GM18858 (cell line): ENCODE results near the gene SATB2.

Experiments used
- ATAC-seq: cut with Tn5 transposase; IDR thresholded peaks from one replicate; pipeline ENCODE4 v1.9.1; 2021; ENCODE audit not compliant: unreplicated experiment

Gene SATB2

DNA sequence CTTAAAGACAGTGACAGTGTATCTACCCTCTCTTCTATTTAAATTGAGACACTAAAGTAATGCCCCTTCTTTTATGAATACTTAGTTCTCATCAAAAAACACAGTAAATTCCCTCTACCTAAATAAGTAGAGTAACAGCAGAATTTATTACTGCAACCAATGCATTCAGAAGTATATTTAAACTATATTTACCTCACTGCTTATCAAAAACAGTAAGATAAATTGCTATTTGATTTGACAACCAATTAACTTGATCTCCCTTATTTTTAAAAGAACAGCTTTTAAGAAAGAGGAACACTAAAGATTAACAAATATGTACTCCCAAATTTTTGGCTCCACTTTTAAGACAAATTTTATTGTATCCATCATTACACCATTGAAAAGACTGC lies 4.8 kb downstream of the SATB2 start:
- ATAC-seq, result no peak

DNA sequence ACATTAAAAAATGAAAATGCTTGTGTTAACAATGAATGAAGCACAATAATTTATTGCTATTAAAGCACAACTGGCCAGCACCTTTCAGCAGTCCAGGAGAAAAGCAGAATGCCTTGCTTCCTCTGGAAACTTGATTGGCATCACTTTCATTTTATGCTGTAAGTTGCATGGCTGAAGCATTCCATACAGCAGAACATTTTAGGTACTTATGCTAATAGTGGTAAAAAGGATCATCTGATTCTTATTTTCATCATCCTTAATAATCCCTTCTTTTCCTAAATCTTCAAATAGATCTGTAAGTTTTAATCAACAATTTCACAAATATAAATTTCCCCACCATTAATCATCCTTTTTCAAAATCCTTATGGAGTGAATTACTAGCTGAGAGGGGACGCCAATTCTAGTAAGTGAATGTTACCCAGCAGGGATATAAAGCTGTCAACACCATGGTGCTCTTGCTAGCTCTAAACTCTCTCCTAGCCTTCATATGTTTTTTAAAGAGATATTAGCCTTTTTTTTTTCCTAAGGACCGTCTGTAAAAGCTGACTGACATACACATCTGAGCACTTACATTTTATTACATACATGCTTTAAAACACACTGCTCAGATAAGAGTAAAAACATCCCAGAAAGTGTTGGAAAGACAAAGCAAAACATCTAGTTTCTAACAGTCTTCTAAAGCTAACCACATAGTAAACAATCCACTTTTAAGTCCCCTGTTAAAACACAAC lies 5.3 kb downstream of the SATB2 start:
- ATAC-seq, result no peak

DNA sequence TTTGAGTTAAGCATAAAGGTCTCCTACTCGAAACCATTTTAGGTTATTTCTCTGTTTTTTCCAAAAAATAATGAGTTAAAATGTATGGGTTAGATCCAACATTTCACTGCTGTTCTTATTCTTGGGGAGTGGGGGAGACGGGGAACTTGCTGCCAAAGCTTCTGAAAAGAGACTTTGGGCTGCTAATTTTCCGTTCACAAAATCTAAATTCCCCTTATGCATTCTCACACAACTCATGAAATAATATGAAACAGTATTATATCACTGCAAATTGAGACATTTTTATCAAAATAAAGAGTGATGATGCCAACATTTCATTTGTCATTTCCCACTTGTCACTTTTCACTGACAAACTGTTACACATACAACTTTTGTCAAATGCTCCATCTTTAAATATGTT lies 7.8 kb downstream of the SATB2 start:
- ATAC-seq, result no peak

DNA sequence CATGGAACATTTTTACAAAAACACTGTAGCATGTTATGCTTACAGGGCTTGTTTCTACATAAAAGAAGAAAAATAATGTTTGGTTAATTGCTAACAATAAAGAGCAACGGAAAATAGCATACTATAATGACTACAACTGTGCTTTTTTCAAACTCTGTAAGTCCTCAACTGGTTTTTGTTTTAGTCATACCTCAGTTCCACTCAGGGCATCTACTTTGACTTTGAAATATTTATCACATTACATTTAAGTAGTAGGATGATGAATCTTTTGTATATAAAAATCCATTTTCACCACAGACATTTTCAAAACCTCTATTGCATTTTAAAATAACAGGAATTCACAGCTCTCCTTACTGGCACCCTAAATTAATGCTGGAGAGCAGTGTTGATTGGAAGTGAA lies 8.3 kb downstream of the SATB2 start:
- ATAC-seq, result no peak

DNA sequence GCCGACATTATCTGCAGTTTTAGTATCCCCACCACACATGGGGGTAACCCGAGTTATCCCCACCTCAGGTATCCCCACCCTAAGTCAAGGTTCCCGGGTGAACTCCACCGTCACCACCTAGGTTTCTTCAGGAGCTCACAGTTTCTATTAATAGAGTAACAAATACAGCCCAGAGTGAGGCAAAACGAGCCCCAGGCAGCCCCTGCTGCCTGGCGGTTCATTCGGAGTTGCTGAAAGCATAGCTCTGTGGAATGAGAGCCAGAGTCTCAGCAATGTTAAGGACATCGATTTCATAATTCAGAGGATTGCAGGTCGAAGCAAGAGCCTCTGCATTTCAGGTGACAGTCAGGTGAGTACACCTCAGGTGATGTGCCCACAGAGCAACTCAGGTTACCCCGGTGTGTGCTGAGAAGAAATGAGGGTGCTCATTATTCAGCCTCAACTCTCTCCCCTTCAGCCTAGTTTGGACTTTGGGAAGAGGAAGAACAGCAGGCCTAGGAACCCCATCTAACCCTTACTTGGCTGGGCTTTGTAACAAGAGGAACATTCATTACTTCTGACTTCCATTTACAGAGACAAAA lies 10.7 kb downstream of the SATB2 start:
- no peak for ATAC-seq

DNA sequence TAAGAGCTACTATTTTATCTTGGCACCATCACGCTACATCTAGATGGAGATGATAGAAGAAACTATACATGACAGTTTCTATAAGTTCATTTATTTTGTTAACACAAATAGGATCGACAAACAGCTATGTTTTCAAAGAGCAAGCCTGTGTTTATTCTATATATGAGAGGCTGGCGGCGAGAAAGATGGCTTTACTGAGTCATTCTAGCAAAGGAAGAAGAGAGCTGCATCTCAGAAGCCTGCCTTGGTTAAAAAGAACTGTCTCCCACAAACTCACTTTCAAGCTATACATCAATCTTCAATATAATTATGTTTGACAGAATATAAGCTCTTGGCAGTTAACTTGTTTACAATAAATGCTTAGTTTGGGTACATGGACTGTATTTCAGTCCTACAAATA lies 13.0 kb downstream of the SATB2 start:
- ATAC-seq, result no peak

DNA sequence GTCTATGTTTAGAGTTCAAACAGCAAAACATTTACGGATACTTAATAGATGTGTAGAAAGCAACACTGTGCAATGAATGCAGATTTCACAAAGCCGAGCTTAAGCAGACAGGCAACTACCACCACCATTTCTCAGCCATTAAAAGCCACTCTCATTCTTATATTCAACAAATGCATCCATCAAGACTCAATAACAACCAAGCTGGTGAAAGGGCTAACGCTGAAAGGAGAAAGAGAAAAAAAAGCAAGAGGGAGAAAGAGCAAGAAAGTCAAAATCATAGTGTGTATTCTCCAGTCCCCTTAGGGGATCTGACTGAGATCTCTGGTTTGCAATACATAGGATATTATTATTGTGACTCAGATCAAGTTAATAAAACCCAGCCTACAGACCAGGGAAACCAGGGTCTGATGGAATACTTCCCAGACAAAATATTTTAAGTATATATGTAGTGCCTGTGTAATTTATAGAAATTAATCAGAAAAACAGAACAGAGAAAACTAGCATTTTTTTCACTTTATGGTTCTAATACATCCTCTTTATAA lies 14.1 kb downstream of the SATB2 start:
- ATAC-seq, result no peak

DNA sequence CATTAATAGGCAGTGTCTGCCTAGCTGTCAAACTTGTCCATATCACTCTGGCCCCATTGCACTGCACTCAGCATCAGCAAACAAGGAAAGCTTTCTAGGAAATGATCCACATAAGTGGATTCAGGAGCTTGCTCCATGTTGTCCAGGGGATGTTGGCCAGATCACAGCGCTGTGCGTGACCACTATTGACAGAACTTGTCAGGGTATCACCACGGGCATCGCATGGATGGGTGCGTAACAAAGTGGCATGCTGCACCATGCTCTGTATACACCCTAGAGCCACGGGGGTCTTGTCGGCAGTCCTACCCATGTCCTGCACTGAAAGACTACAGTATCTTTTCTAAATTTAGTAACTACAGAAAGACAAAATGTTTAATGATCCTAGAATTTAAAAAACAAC lies 15.6 kb downstream of the SATB2 start:
- no peak for ATAC-seq

DNA sequence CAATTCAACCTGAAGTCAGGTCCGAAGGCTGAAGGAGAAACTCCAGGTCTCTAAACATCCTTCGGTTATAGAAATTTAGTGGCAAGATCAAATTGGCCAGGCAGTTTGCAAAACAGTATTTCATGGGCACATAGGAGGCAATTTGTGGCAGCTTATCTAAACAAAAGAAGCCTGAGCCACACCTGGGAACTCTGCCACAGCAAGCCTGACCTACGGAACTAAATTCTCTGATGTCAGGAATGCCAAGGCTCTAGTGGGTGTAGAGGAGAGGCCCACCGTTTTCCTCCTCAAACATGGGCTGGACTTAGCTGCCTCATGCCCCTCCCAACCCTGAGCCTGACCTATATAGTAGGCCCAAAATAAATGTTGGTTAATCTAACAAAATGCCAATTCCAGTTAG lies 16.0 kb downstream of the SATB2 start:
- ATAC-seq, result no peak

DNA sequence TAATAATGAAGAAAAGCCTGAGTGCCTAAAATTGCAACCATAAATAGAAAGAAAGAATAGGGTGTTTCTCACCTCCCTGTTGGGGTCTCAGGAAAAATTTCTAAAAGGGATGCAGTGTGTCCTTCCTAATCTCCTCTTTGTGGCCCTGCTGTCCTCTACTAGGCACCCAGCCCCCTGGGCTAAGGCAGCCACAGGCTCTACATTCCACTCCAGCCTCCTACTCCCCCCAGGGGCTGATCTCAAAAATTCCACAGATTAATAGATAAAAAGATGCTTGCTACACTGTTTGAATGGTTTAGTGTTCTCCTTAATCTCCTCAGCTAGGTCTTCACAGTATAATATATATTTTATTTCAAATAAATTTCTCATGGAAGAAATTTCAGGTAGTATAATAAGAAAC lies 17.6 kb downstream of the SATB2 start:
- no peak for ATAC-seq

DNA sequence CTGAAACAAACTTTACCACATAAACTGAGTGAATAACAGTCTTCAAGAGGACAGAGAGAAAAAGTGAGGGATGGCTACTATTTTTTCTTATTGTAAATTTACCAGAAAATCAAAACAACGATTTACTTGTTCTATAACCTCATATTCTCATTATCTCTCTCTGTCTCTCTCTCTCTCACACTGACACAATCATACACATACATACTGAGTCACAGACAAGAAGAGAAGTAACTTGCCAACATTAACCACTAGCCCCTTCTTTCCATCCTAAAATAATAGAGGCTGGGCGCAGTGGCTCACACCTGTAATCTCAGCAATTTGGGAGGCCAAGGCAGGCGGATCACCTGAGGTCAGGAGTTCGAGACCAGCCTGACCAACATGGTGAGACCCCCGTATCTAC lies 18.2 kb downstream of the SATB2 start:
- no peak for ATAC-seq

DNA sequence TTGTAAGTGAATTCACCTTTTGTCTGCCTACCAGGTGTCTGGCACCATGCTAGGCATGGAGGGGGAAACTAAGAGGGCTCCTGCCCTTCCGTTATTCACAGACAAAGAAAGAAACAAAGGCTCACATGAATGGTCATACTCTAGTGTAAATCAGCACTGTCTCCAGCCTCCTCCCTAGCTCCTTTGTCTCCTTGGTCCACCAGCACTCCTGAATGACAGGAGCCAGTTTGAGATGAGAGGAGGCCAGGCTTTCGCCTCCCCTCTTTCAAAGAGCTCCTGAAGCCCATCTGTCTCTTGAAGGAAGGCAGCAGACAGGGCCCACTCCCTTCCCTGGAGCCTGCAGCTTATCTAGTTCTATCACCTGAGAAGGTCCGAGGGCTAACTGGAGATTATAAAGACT lies 18.7 kb downstream of the SATB2 start:
- ATAC-seq, result no peak

DNA sequence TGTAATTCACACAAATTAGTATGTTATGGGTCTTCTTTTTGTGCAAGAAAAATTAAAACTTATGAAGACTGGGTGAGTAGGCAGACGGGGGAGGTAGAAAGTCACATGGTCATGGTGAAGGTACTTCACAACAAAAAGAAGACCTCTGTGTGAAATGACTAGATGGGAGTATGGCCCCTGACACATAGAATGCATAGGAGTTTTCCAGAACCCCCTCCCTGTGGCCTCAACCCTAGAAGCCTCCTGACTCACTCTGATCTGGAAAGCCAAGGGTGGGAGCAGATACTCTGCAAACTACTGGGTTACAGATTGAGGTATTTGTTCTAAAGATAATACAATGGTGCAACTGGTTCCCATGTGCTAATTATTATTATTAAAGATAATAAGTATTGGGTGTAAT lies 23.2 kb downstream of the SATB2 start:
- no peak for ATAC-seq

DNA sequence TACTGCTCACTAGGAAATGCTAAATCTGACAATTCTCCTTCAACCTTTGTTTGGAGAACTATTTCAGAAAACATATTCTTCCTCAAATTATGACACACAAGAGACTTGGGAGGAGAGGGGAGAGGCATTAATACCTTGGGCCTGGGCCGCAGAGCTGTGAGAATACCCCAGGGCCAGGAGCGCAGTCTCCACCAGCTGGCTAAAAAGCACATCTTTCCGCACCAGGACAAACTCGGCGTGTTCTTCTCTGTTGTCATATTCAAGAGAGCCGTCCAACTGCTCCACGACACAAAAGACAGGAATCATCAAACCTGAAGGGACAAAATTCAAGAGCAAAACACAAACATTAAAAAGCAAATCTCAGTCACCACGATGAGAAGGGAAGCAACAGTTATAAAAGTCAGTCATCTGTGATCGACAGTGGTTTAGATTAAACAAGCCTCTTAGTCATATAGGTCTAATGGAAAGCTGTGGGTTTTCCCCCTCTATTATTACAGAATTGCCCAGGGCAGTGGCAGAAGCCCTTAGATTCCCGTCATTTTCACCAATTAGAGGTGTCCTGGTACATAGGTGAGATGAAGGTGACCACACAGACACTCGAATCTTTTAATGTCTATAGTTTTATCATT lies 24.4 kb downstream of the SATB2 start:
- no peak for ATAC-seq

DNA sequence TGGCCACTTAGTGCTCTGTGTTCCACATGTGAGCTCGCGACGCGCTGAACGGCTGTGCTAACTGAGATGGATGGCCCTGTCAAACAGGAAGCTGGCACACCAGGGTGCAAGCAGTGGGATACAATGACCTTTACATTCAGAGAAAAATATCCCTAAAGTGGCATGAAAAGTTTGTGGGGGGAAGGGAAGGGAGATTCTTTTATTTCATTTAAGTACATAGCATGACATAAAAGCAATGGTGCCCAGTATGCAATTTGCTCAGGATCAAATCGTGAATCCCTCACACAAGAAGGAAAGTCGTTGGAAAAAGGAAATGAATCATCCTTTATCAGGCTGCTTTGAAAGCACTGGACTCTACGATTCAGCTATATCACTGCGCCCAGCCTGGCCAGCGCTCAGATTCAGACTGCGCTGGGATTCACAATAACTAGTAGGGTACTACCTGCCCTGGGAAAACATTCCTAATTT lies 26.0 kb downstream of the SATB2 start:
- ATAC-seq, result no peak

DNA sequence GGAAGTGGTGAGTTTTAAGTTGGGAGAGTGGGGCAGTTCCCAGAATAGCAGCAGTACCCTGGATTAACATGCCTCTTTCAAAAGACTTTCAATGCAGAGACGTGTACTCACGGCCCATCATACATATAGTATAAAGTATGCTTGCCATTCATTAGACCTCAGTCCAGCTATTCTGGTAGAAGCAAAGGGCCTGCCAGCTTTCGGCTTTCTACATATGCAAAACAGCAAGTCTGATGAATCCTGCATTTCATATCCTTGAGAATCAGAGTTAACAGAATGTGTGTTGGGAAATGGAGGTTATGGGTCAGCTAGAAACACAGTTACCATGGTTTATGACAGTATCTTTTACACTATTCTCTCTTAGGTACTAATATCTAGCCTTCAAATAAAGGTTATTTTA lies 27.5 kb downstream of the SATB2 start:
- ATAC-seq, result no peak

DNA sequence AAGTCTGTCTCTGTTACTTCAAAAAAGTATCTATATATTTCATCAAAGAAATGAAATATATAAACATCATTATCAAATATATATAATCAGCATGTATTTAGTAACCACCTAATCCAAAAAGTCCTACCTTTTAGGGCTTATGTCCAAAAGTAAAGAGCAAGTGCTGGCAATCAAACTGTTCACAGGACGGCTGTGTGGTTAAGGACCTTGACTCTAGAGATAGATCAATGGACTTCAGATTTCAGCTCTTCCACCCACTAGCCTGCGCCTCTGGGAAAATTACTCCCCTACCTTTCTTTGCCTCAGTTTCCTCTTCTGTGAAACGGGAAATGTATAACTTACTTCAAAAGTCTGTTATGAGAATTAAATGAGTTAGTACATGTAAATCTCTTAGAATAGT lies 29.4 kb downstream of the SATB2 start:
- no peak for ATAC-seq

DNA sequence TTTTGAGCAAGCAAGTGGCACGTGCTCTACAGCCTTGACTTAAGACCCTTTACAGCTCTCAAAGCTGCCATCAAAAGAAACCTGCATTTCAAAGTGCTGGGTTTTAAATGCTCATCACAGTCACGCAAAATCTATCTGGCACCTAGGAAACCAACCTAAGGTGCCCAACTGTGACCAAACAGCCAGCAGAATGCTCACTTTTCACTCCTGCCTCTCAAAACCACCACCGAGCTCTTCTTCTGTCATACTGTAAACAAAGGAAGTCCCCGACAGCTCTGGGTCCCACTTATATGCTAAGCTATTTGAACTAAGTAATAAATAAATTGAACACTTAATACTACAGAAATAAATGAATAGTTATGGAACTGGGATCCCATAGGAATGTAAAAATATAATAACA lies 33.6 kb downstream of the SATB2 start:
- ATAC-seq, result no peak

DNA sequence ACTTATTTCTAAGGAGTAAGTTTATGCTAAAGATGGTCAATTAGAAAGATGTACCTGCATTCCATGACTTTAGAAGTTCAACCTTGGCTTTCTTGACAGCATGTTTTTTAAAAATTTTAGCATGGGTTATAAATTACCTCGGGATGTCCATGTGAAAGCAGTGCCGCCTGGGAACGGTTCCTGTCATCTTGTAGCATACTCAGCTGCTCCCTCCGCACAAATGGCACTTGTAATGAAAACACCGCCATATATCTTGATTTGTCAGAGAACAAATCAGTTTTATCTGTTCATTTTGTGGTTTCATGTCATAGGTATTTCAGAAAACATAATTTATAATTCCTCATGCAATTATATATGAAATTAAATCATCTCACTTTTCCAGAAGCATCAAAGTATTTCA lies 38.3 kb downstream of the SATB2 start:
- ATAC-seq, result no peak

DNA sequence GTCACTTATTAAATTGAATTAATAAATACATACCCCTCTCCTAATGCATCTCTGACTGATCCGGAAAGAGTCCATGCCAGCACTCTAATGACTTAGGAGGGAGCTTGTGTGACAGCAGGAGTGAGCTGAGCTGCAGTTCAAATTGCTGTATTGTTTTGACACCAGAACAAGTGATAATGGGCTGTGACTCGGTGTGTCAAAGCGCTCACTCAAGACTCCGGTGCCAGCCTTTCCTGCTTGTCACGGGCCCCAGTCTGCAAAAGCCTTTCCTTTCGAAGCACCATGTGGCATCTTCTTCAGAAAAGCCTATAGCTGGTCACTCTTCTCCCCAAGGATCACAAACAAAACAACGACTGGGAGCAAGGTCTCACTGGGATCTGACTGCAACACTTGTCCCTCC lies 43.3 kb downstream of the SATB2 start:
- ATAC-seq, result no peak

DNA sequence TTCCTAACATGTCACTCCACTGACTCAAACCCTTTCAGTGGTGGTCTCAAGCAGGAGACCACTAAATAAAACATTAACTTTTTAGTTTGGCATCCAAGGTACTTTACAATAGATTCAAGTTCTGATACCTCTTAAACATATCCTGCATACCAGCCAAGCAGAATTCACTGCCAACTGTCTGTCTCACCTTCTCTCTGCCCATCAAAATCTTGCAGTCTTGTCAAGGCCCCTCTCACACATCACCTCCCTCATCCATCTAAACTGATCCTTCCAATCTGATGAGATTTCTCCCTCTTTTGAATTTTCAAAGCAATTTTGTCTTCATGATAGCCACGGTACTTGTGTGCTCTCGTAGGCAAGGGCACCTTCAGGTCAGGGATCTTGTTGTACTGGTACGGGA lies 43.7 kb downstream of the SATB2 start:
- no peak for ATAC-seq

DNA sequence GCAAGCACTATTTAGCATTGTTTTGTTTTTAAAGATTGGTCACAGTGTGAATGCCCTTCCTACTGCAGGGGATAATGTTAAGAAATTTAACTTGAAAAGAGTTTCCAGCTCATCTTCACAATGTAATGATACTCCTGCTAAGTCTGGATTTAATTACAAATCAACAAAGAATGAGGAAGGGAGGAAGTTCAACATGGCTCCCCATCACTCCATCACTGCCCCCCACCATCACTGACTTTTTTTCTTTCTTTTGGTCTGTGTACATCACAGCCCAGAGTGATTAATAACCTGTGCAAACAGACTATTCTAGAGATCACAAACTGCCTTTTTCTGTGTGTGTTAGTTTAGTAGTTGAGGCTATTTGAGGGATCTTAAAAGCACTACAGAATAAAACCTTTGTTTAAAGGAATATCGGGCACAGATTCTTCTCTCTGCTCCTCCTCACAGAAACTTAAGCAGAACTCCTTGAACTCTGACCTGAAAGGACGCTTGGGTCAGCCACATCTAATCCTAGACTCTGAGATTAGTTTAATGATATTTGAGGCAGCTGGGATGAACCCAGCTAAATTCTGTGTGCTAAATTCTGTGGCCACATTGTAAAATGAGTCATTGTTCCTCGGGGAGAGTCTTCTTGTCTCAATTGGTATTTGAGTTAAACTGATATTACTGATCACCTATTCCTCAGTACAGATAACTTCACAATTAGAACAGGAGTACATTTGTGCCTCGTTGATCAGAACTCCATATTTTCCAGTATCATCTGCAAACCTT lies 47.8 kb downstream of the SATB2 start:
- no peak for ATAC-seq
